AG20443 (cell line): ENCODE data around the gene DOCK2.
A peak's percentile ranks its signal among the peaks of the same experiment; 100 is the strongest.

Experiments
- DNase-seq: peaks from one replicate; pipeline ENCODE4 v3.0.0; 2012; ENCODE audit warnings: low spot score, mixed read lengths

Gene DOCK2

DNA sequence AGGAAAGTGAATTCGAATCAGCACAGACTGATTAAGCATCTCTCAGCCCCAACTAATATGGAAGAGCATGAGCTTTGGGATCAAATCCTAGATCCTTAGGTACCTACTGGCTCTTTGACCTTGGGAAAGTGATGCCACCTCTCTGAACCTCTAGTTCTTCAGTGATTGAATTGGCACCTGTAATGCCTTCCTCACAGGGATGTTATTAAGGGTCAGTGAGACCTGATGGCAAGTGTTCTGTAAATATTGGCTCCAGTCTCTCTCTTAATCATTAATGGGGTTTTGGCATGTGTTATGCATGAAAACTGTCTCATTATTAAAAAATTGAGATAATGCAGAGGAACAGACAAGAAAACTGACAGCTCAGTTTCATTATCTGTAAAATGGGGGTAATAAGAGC lies 227.4 kb downstream of the DOCK2 start:
- no peak for DNase-seq

DNA sequence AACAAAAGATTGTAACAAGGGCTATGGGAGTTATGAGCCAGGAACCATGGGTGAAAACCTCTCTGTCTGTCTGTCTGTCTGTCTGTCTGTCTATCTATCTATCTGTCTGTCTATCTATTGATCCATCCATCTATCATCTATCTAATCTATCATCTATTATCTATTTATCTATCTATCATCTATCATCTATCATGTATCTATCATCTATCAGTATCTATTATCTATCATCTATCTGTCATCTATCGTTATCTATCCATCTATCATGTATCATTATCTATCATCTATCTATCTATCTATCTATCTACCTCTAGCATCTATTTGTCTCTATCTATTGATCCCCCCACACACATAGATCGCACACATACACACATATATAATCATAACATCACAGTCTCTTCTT lies 230.3 kb downstream of the DOCK2 start:
- no peak for DNase-seq

DNA sequence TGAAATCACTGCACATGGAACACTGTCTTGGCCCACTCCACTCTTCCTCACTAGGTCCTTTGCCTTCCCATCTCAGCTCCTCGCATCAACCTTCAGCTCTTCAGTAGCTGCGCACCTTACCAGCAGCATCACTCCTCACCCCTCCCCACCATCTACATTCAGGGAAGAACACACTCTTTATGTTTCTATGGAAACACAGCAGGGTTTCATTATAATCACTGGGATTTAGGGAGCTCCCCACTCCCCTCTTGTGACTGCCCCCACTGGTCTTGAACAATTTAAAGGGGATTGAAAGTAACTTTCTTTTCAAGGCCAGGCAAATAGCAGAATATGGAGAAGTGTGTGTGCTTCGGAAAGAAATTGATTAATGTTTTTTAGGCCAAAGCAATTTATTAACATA lies 232.0 kb downstream of the DOCK2 start:
- DNase-seq, result no peak

DNA sequence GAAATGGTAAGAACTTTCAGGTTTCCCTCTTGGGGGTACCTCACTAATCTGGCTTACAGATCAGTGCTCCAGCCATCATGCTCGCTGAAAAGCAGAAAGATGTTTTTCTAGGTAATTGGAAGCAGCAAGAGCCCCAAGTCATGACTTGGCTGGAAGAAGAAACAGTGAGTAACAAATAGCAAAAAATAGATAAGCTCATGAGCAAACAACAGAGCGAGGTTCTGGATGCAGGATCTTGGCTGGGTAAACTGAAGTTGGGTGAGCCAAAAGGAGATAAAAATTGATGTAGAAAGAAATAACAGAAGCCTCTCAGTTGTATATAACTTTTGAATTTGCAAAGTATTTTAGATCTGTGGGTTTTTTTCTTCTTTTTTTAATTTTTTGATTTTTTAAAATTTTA lies 233.1 kb downstream of the DOCK2 start:
- DNase-seq, result peak; percentile 21

DNA sequence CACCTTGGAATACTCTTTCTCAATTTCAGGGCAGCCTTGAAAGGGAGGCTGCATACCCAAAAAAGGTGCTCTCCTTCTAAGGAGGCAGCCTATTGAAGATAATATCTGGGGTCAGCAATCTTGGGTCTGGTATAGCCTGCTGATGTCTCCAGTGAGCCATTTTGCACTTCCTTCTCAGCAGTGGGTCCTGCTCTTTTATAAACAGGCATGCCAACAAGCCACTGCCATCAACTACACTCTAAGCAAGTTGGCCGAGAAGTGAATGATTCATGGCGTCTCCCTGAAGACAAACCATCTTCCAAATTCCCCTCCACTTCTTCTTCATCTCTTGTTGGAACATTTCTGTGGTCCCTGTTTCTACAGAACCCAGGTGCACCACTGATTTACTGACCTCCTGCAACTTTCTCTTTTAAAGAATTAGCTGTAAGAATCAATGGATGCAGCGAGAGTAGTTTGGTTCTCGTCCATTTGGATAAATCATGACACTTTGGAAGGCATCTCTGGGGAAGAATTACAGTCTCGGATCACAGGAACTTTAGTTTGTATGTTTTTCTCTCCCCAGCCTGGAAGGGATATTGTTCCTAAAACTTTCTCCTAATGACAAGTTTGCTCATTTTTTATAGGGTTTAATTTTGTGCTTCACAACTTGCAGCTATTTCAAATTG lies 234.9 kb downstream of the DOCK2 start:
- DNase-seq, result no peak

DNA sequence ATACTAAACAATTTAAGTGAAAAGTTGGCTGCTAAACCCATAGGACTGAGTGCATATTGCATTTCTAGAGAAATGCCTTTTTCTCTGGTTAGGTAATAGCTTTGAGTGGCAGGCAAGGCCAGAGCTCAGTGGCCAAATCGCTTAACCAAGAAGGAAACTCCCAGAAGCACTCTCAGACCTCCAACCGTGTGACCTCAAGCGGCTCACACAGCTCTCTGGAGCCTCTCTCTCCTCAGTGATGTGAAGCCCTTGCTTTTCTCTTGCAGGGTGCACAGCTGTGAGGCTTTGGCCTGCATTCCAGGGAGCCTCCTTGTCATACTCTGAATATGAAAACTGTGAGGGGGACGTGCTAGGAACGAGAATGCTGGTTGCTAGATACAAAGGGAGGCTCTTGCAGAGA lies 236.6 kb downstream of the DOCK2 start:
- DNase-seq, result no peak

DNA sequence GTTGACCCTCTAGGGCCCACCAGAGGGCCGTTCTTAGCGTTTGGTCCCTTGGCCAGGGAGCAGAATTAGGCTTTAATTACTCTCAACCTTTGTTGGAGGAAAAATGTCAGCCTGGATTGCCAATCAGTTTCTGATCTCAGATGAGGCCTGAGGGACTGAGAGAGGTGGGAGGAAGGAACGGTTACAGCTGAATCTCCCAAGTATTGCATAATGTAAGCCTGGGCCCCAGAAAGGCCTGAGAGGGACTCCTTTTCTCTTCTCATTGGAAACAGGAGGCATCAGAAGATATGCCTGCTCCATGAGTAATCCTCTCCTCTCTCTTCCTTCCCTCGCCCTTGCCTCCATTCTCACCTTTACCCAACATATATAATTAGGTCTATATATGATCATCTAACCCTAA lies 237.5 kb downstream of the DOCK2 start:
- DNase-seq, result peak; percentile 27

DNA sequence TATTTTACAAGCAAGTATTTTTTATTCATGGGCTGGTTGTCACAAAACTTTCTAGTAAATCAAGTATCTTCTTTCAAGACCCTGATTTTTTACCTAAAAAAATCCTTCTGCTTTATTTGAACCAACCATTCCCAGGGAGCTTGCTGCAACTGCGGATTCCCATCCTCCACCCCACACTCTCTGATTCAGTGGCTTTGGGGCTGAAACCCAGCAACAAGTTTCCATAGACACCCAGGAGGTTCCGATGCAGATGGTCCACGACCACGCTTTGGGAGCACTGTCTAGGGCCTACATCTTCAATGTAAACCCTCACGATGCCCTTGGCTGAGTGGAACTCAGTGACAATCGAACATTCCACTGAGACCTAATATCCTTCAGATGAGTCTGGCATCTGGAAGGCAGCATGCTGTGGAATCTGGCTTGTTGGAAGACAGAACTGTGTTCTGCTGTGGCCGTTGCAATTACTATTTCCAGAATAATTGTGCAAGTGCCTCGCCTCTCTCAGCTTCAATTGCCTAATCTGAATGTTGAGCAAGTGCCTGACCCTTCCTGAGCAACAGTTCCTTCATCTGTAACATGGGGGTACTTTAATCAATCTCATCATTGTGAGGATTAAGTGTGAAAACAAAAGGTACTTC lies 238.1 kb downstream of the DOCK2 start:
- DNase-seq, result peak; percentile 86

DNA sequence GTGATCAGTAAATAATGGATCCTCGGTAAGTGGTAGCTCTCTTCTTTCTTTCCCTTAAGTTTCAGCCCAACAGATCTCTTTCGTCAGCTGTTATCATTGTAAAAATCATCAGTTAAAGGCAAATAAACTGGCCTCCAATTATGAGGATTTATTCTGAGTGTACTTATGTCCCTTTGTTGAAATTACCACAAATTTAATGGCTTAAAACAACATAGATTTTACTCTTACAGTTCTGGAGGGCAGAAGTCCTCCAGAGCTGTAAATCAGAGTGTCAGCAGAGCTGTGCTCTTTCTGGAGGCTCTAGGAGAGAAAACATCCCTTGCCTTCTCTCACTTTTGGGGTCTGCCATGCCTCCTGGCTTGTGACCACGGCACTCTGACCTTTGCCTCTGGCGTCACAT lies 238.7 kb downstream of the DOCK2 start:
- DNase-seq, result no peak

DNA sequence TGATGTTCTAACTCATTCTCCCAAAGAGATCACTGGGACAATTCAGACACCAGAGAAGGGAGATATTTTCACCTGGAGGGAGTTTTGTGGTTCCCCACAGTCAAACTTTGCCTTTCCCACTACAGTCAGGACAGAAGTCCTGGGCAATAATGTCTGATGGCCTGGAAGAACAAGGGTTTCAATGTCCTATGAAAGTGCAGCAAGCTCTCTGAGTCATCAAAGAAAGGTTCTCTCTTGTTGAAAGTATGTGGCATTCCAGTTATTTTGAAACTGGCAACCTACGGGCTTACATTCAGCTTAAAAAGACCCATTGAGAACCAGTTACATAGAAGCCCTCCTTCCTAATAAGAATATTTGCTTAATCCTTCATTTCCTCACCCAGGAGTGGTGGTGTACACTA lies 239.3 kb downstream of the DOCK2 start:
- DNase-seq, result peak; percentile 60

DNA sequence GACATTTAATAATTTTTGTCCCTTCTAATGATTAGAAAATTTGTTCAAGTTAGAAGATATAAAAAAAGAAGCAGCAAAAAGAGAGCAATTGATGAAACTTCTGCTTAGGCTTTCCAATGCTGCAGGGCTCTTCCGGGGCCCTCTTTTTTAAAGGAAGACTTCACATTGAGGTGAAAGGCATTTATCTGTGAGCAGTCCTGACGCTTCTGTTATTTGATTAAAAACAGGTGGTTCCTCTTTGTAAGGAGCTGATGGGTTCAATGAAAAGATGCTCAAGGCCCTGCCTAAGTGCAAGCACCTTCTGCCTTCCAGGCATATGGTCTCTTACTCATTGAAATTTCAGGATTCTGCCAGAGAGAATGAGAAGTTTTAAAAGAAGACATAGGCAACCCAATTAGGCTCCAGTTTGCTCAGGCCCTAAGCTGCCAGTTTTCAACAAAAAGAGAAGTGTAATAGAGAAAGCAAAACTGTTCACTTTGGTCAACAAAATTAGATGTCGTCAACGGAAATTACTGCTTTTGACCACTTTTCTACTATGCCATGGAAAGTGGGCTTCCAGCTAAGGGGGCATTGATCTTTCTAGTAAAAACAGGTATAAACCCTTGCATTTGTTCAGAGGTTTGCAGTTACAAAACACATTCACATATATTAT lies 243.1 kb downstream of the DOCK2 start:
- no peak for DNase-seq

DNA sequence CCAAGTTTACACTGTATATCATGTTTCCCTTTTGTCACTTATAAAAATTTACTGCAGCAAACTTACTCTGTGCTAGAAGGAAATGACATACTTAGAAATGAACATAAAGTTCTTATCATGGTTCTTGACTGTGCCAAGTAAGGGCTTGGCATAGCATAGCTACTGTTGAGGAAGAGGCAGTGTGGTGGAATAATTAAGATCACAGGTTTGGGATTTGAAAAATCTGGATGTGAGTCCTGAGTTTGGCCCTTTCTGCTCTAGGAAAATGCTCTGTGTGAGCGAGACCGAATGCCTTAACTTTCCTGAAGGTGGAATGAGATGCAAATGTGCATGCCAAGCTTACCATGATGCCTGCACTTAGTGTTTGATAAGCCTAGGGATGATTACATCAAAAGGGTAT lies 243.7 kb downstream of the DOCK2 start:
- DNase-seq, result no peak

DNA sequence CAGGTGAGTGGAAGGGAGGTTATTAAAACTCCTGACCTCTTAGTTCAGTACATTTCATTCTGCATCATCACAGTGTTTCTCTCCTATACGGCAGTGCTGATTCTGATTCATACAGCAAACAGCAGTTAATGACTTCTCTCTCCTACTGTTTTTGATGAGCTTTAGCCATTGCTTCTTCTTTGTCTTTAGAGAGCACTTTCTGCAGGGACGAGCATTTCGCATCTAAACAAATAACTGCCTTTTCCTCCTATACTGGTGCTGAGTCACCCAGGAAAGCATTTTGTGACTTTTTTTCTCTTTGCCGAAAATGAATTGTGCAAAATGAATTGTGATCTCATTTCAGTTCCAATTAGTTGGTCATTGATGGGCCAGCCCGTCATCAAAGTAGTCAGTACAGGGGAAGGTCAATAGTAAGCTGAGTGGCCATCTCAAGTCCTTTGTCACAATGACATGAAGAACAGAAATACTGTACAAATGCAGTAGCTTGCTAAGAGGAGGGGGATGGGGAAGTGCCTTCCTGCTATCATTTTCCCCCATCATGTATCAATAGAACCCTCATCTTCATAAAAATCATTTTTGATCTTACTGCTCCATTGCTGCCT lies 244.7 kb downstream of the DOCK2 start:
- DNase-seq, result no peak

DNA sequence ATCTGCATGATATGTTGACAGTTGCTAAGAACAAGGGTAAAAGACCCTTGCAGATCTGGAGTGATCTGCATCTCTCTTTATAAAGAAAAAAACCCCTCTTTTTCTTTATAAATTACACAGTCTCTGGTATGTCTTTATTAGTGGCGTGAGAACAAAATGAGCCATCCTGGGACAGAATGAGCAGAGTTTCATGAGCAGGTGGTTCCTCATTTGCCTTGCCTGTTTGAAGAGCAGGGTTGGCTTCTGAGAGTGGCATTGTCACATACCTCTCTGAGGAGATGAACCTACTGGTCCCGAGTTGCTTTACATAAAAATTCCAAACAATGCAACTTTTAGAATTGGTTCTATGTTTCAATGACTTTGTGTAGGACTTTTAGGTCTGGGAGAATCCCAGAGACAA lies 249.0 kb downstream of the DOCK2 start:
- no peak for DNase-seq

DNA sequence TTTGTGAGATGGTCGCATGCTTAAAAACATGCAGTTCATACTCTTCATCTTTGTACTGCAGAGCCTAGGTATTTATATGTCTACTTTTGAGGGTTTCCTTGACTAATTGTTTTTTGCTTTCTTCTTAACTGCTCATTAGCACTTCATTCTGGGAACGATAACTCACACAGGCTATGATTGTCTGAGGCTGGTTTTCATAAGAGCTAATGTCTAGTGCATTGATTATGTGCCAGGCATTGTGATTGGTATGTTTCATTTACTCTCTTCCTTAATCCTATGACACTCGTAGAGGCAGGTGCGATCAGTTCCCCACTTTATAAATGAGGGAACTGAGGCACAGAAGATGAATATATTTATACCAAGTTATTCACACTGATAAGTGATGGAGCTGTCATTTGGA lies 249.6 kb downstream of the DOCK2 start:
- no peak for DNase-seq

DNA sequence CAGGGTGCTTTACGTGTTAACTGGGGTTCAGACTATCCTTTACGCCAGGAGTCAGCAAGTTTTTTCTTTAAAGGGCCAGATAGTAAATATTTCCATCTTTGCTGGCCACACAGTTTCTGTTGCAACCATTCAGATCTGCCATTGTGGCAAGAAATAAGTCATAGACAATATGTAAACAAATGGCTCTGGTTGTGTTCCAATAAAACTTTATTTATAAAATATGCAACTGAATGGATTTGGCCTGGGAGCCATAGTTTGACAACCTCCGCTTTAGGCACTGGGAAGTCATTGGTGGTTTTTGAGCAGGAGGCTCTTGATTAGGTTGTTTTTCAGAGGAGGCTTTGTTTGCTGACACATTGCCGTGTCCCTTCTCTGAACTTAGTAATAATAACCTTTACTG lies 252.5 kb downstream of the DOCK2 start:
- no peak for DNase-seq

DNA sequence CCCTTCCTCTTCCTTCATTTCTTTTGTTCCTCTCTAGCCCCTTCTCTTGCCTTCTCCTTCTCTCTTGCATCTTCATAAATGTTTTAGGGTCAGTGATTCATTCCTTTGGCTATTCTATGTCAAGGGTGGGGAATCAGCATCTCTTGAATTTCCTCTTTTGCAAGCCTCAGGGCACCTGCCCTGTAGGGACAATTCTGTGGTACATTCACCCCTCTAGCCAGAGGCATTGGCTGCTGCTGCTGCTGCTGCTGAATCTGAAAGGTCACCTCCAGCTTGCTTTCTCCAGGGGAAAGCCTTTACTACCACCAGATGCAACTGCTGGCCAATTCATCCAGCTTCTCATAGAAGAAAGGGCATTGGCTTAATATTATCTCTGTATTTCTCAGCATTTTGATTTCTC lies 255.9 kb downstream of the DOCK2 start:
- DNase-seq, result peak; percentile 19

DNA sequence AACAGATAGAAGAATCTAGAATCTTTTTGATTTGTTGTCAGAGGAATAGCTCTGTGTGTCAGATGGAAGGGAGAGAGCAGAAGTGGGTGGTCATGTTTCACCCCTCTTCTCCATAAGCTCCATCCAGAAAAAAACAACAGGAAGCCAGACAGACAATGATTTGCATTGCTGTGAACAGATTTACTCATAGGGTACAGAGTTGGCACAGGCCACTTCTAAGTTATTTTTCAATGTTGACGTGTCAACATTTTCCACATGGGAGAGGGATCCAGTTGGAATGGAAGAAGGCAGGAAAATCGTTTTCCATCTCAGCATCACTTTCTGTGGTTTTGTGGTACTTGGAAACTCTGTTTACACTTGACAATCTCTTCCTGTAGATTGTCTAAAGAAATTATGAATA lies 256.5 kb downstream of the DOCK2 start:
- peak; percentile 33 for DNase-seq

DNA sequence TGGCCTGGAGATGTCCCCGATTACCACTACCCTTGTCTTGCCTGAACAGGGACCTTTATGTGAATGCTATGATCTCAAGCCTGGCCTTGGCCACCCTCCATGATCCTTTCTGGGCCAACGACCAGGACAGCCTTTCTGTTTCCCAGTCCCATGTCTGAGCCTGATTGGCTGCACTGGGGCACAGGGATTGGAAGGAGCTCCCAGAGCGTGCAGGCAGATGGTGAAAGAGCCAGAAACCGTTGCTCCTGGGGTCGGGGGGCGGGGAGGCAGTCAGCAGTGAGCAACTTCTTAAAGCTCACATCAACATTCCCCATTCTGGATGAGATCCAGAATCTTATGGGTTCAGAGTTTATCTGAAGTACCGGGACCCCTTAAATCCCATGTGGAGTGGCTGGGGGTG lies 258.9 kb downstream of the DOCK2 start:
- DNase-seq, result peak; percentile 84

DNA sequence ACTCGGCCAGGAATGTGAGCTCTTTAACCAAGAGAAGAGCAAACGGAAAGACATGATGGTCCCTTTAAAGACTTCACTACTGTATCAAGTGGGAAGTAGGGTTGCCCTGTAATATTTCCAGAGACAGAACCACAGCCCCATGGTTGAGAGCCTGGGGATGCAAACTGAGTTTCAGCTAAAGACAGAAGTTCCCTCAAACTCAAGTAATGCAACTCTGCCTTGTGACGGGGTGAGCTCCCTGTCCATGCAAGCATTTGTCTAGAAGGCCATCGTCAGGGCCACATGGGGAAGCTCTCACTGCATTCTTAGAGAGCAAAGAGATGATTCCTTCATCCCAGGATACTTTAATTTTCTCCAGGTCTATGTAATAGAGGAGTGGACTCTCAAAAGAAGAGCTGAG lies 260.4 kb downstream of the DOCK2 start:
- DNase-seq, result no peak

DNA sequence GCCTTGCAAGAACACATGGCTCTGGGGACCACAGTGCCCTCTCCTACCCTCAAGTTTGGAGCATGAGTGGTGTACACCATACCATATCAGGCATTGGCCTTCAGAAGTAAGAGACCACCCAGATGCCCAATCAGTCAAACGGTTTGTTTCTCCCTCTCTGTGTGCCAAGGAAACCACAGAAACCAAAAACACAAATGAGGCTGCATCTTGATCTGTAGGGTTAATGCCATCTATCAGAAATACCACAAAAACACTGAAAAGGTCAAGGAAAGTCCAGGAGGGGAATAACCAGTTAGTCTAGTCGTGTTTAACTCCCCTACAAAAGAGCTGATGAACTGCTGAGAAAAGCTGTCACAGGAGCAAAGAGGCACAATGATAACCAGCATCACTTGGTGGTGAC lies 264.8 kb downstream of the DOCK2 start:
- no peak for DNase-seq

DNA sequence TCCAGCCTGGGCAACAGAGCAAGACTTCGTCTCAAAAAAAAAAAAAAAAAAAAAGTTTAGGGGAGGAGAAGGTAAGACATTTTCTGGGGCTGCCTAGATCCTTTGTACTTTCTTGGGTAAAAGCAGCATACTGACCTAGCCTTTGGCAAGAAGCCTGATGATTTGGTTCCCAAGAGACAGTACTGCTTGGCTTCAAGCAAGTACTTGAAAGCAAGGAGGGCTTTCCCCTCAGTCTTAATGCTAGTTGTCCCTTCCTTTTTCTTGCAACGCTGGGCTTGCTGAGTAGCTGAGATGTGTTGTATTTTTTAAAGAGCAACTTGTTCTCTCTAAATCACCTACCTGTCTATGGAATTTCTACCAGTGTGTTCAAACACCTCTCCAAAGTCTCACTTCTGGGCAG lies 267.0 kb downstream of the DOCK2 start:
- DNase-seq, result peak; percentile 24

DNA sequence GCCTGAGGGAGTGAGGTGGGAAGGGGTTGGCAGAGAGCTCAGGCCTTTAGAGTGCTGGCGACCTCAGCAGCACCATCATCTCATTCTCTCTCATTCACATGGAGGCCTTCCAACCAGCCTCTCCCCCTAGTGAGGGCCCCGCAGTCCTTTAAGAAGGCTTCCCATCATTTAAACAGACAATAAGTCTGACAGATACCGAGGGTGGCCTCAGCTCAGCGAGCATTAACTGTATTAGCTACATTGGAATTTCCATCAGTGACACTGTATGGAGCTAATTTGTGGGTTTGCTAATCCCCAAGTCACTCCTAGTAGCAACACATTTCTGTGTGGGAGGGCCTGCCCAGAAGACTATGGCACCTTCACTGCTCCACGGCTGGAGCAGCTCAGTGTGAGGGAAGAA lies 267.4 kb downstream of the DOCK2 start:
- no peak for DNase-seq
